Measurements from ENCODE around the gene KRT17. TPM values are rescaled to one million over a fixed set of nuclear protein-coding genes. Genes with fewer than 3 reads are reported as not detected.

Gene KRT17
- total RNA-seq, 1 experiment from 2014 or later = 8.5 TPM

DNA sequence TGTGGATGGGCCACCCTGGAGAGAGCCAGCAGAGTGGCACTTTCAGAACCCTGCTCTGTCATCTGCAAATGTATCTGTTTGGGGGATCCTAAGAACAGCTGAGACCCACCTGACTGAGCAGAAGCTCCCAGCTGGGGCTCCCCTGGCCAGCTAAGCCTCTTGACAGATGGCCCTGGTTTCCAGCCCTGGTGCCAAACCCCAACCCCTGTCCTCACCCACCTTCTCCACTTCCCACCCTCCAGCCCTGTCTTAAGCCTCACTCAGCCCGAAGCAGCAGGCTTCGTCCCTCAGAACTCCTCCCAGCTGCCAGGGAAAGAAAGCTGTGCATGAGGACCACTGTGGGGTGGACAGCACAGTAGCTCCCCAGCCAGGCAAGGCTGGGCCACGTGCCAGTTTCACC, 49.0 kb downstream of the KRT17 start:
- no peak for DNase-seq (ENCODE audit: low read depth)

DNA sequence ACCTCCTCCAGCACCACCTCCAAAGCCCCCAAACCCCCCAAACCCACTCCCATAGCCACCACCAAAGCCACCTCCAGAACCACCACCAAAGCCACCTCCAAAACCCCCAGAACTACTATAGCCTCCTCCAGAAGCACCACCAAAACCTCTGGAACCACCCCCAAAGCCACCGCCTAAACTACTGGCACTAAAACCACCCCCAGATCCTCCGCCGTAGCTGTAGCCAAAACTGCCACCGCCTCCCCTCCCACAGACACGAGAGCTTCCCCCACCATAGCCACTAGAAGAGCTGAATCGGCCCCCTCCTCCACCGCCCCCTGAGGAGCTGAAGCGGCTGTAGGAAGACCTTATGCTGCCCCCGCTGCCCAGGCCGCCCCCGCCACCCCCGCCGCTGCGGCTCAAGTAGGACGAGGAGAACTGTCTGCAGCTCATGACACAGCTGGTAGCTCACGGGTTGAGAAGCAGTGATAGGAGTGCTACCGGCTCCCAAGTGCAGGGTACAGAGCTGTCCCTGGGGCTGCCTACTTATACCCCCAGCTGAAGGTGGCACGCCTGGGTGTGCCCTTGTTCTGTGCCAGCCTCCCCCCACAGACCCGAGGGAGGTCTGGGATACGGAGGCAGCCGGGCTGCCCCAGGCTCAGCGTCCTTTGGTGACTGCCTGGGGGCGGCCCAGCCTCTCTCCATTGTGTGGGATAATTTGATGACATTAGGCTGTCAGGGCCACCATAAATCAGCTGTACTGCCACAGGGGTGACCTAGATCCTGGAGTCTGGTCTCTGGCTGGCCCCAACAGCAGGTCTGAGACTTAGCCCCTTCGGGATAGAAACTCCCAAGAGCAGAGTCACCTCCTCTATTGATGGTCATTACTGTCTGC, 52.6 kb downstream of the KRT17 start, which contains the start of gene KRT9:
Gene KRT9 (minus strand): TSS at position 499 of the 874 bp plus-strand sequence. CDS start 67 bp downstream, at position 432.
- DNase-seq (ENCODE audit: low read depth) = no peak

Other genes with a start within 250 kb of the KRT17 start
- 6.7 and 7.6 TPM in 2 replicates for gene KRT34, start 242.3 kb downstream of the KRT17 start, total RNA-seq (2014; rRNA removed; shearing (Covaris generic))
- not detected in 2 replicates for gene KRT31, start 227.0 kb downstream of the KRT17 start, total RNA-seq (2014; rRNA removed; shearing (Covaris generic))
- not detected in 2 replicates for gene KRT37, start 200.0 kb downstream of the KRT17 start, total RNA-seq (2014; rRNA removed; shearing (Covaris generic))
- gene KRT38, start 183.6 kb downstream of the KRT17 start, total RNA-seq (2014; rRNA removed; shearing (Covaris generic)) = not detected in 2 replicates
- 0.05 TPM in 1 of 2 replicates, not detected in the other for gene KRT32, start 157.2 kb downstream of the KRT17 start, total RNA-seq (2014; rRNA removed; shearing (Covaris generic))
- gene KRT35, start 143.4 kb downstream of the KRT17 start, total RNA-seq (2014; rRNA removed; shearing (Covaris generic)) = not detected in 2 replicates
- 0.07 TPM in 1 of 2 replicates, not detected in the other for gene KRT36, start 134.7 kb downstream of the KRT17 start, total RNA-seq (2014; rRNA removed; shearing (Covaris generic))
- gene KRT13, start 119.0 kb downstream of the KRT17 start, total RNA-seq (2014; rRNA removed; shearing (Covaris generic)) = 0.34 TPM in 1 of 2 replicates, not detected in the other
- gene KRT15, start 105.7 kb downstream of the KRT17 start, total RNA-seq (2014; rRNA removed; shearing (Covaris generic)) = 6.3 and 10.2 TPM in 2 replicates
- 0.69 and 1.6 TPM in 2 replicates for gene KRT19, start 96.3 kb downstream of the KRT17 start, total RNA-seq (2014; rRNA removed; shearing (Covaris generic))
- not detected in 2 replicates for gene KRT9, start 52.5 kb downstream of the KRT17 start, total RNA-seq (2014; rRNA removed; shearing (Covaris generic))
- 0.27 TPM in 1 of 2 replicates, not detected in the other for gene KRT14, start 37.7 kb downstream of the KRT17 start, total RNA-seq (2014; rRNA removed; shearing (Covaris generic))
- gene KRT16, start 11.8 kb downstream of the KRT17 start, total RNA-seq (2014; rRNA removed; shearing (Covaris generic)) = 0.15 and 0.34 TPM in 2 replicates
- 54.4 and 64.1 TPM in 2 replicates for gene EIF1, start 64.3 kb upstream of the KRT17 start, total RNA-seq (2014; rRNA removed; shearing (Covaris generic))
- not detected in 2 replicates for gene GAST, start 87.8 kb upstream of the KRT17 start, total RNA-seq (2014; rRNA removed; shearing (Covaris generic))
- 0.05 and 0.07 TPM in 2 replicates for gene HAP1, start 110.1 kb upstream of the KRT17 start, total RNA-seq (2014; rRNA removed; shearing (Covaris generic))
- gene JUP, start 162.1 kb upstream of the KRT17 start, total RNA-seq (2014; rRNA removed; shearing (Covaris generic)) = 17.4 and 24.5 TPM in 2 replicates
- gene P3H4, start 187.4 kb upstream of the KRT17 start, total RNA-seq (2014; rRNA removed; shearing (Covaris generic)) = 51.6 and 88.8 TPM in 2 replicates
- 128 and 174 TPM in 2 replicates for gene FKBP10, start 188.4 kb upstream of the KRT17 start, total RNA-seq (2014; rRNA removed; shearing (Covaris generic))
- gene NT5C3B, start 211.7 kb upstream of the KRT17 start, total RNA-seq (2014; rRNA removed; shearing (Covaris generic)) = 54.9 and 56.2 TPM in 2 replicates
- not detected in 2 replicates for gene KLHL10, start 213.2 kb upstream of the KRT17 start, total RNA-seq (2014; rRNA removed; shearing (Covaris generic))
- 12.1 and 17.1 TPM in 2 replicates for gene KLHL11, start 240.8 kb upstream of the KRT17 start, total RNA-seq (2014; rRNA removed; shearing (Covaris generic))

Data from M059J (cell line).